Prostate gland (tissue), 2 donors: ENCODE results near the gene RNU7-1.

Experiments
- POLR2A ChIP-seq: fragments of 450-650 bp; IDR thresholded peaks from one replicate; pipeline ENCODE4 v1.6.1; 2016; ENCODE audit warnings: antibody characterized with exemption, mild to moderate bottlenecking
- TF ChIP-seq, protein P1 (sequence below), 4 experiments: fragments of 200-600 bp in 2 of 4; fragments of 450-650 bp in 2 of 4; sonication (generic) in 2 of 4; IDR thresholded peaks; 1 replicate in 3 of 4; 2 replicates in 1 of 4; pipeline ENCODE4 v1.5.1; 2016 to 2019; ENCODE audit warnings: antibody characterized with exemption in 4 of 4, mild to moderate bottlenecking in 2 of 4, moderate library complexity in 2 of 4

- TF ChIP-seq, protein P1, sequence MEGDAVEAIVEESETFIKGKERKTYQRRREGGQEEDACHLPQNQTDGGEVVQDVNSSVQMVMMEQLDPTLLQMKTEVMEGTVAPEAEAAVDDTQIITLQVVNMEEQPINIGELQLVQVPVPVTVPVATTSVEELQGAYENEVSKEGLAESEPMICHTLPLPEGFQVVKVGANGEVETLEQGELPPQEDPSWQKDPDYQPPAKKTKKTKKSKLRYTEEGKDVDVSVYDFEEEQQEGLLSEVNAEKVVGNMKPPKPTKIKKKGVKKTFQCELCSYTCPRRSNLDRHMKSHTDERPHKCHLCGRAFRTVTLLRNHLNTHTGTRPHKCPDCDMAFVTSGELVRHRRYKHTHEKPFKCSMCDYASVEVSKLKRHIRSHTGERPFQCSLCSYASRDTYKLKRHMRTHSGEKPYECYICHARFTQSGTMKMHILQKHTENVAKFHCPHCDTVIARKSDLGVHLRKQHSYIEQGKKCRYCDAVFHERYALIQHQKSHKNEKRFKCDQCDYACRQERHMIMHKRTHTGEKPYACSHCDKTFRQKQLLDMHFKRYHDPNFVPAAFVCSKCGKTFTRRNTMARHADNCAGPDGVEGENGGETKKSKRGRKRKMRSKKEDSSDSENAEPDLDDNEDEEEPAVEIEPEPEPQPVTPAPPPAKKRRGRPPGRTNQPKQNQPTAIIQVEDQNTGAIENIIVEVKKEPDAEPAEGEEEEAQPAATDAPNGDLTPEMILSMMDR (IDR thresholded peaks at IDR 0.05): no peak
- TF ChIP-seq POLR2A: no peak
Observed at GRCh38 chr12:6974180-6974579, 30.6 kb downstream of the RNU7-1 start.
